HCT116 (cell line): Measurements from ENCODE around the gene PTBP1.

ENCODE experiments used
- CTCF ChIP-seq, 3 experiments: fragments of 200-600 bp in 1 of 3; sonication (generic) in 1 of 3; IDR thresholded peaks in 2 of 3; conservative IDR thresholded peaks in 1 of 3; 2 replicates each; pipeline ENCODE4 v1.5.1; 2012 to 2017; ENCODE audit warnings: low read depth in 2 of 3, low read length in 2 of 3, antibody characterized with exemption in 1 of 3, borderline replicate concordance in 1 of 3, control low read depth in 1 of 3, mild to moderate bottlenecking in 1 of 3, mixed read lengths in 1 of 3, mixed run types in 1 of 3, moderate library complexity in 1 of 3; ENCODE audit not compliant: insufficient read depth in 1 of 3
- ELF1 ChIP-seq: IDR thresholded peaks from 2 replicates; pipeline ENCODE4 v1.6.1; 2012; ENCODE audit warnings: low read depth, borderline replicate concordance
- EZH2 ChIP-seq: fragments of 200-600 bp; sonication (generic); IDR thresholded peaks from 2 replicates; pipeline ENCODE4 v1.6.1; 2017; ENCODE audit warnings: antibody characterized with exemption, mixed run types
- JUND ChIP-seq: IDR thresholded peaks from 2 replicates; pipeline ENCODE4 v1.6.1; 2012
- MAX ChIP-seq: IDR thresholded peaks from 2 replicates; pipeline ENCODE4 v1.6.1; 2012
- POLR2A ChIP-seq: IDR thresholded peaks from 2 replicates; pipeline ENCODE4 v1.7.0; 2011; ENCODE audit warnings: borderline replicate concordance; ENCODE audit not compliant: insufficient read depth, insufficient read length; ENCODE audit errors: extremely low read depth
- POLR2AphosphoS5 ChIP-seq: IDR thresholded peaks from 2 replicates; pipeline ENCODE4 v1.6.1; 2011; ENCODE audit warnings: mild to moderate bottlenecking, low read depth, low read length, moderate library complexity
- SP1 ChIP-seq: IDR thresholded peaks from 2 replicates; pipeline ENCODE4 v1.6.1; 2012; ENCODE audit warnings: low read depth
- YY1 ChIP-seq: IDR thresholded peaks from 2 replicates; pipeline ENCODE4 v1.6.1; 2011; ENCODE audit warnings: low read length, low read depth, moderate library complexity, mild to moderate bottlenecking; ENCODE audit not compliant: insufficient replicate concordance; ENCODE audit errors: extremely low read depth

- TF ChIP-seq CTCF (IDR thresholded peaks at IDR 0.05 in 2 of 3, conservative IDR thresholded peaks at IDR 0.05 in 1 of 3; ENCODE audit: borderline replicate concordance in 1 of 3, insufficient read depth in 1 of 3, low read depth in 2 of 3, low read length in 2 of 3) (no peak), SP1 (no peak), POLR2A (no peak), POLR2AphosphoS5 (no peak), JUND (no peak), YY1 (no peak), ELF1 (no peak), EZH2 (no peak), MAX (no peak)
These were observed 10.6 kb downstream of the PTBP1 start for GRCh38 chr19:807627-808422.
